CD4-positive, alpha-beta T cell (primary cell): Measurements from ENCODE around the gene NACA2. TPM values are rescaled to one million over a fixed set of nuclear protein-coding genes. Genes with fewer than 3 reads are reported as not detected.

Experiments
- ATAC-seq: fragments of 200-7000 bp; cut with Tn5 transposase; one replicate; pipeline ENCODE4 v1.10.0; 2022; ENCODE audit warnings: mild to moderate bottlenecking; ENCODE audit not compliant: poor library complexity
- CTCF ChIA-PET: fragments of 350-600 bp; sonication (Branson Sonifier 250); formaldehyde crosslinking; loops from one replicate; lab custom pipeline; 2021; ENCODE audit warnings: antibody characterized with exemption, inconsistent platforms; lab: Charles Lee
- POLR2A ChIA-PET: fragments of 350-600 bp; sonication (Branson Sonifier 250); formaldehyde crosslinking; loops from one replicate; lab custom pipeline; 2021; ENCODE audit warnings: antibody characterized with exemption, inconsistent platforms; lab: Charles Lee
- DNase-seq, 14 experiments: peaks; one replicate each; pipeline ENCODE4 v3.0.0-alpha.2; 2013 to 2020; ENCODE audit warnings: mixed read lengths in 2 of 14
- H3K27ac ChIP-seq, 2 donors: one replicate each; pipeline versions ENCODE4 v1.5.1 to v1.7.0; 2013; ENCODE audit warnings: low read length in 2 of 2, low read depth in 1 of 2, mild to moderate bottlenecking in 1 of 2
- H3K27me3 ChIP-seq, 2 experiments: 1 replicate in 1 of 2; 2 replicates in 1 of 2; pipeline versions ENCODE4 v1.6.1 to v1.7.0; 2013; ENCODE audit warnings: low read length in 2 of 2, control low read depth in 1 of 2, mild to moderate bottlenecking in 1 of 2, moderate library complexity in 1 of 2; ENCODE audit not compliant: insufficient read depth in 2 of 2, control insufficient read depth in 1 of 2
- H3K36me3 ChIP-seq: one replicate; pipeline ENCODE4 v1.6.1; 2013; ENCODE audit warnings: low read length, control low read depth; ENCODE audit not compliant: insufficient read depth
- H3K4me1 ChIP-seq: one replicate; pipeline ENCODE4 v1.6.1; 2013; ENCODE audit warnings: low read length, control low read depth; ENCODE audit not compliant: insufficient read depth
- H3K4me3 ChIP-seq: one replicate; pipeline ENCODE4 v1.5.1; 2013; ENCODE audit warnings: mild to moderate bottlenecking, low read length, moderate library complexity
- H3K9me3 ChIP-seq, 2 experiments: 1 replicate in 1 of 2; 2 replicates in 1 of 2; pipeline versions ENCODE4 v1.6.1 to v1.7.0; 2013; ENCODE audit warnings: low read length in 2 of 2, mild to moderate bottlenecking in 2 of 2, control low read depth in 1 of 2, moderate library complexity in 1 of 2; ENCODE audit not compliant: control insufficient read depth in 1 of 2, insufficient read depth in 1 of 2
- H3K27ac Mint-ChIP-seq: one replicate; pipeline ENCODE4 v1.8.0; 2020; ENCODE audit warnings: mixed read lengths
- H3K27me3 Mint-ChIP-seq: one replicate; pipeline ENCODE4 v1.8.0; 2021; ENCODE audit warnings: mixed read lengths
- H3K36me3 Mint-ChIP-seq: one replicate; pipeline ENCODE4 v1.8.0; 2021; ENCODE audit warnings: low read depth, mixed read lengths
- H3K4me1 Mint-ChIP-seq: one replicate; pipeline ENCODE4 v1.8.0; 2021; ENCODE audit warnings: low read depth, mixed read lengths
- H3K4me3 Mint-ChIP-seq: one replicate; pipeline ENCODE4 v1.8.0; 2020; ENCODE audit warnings: mild to moderate bottlenecking, mixed read lengths
- H3K9me3 Mint-ChIP-seq: one replicate; pipeline ENCODE4 v1.8.0; 2020; ENCODE audit warnings: mixed read lengths
- intact Hi-C, 2 experiments: fragments of 100-400 bp; cut with DNase I in 1 of 2; cut with micrococcal nuclease in 1 of 2; formaldehyde crosslinking; loops; one replicate each; pipeline versions ENCODE4 v1.15.1 to v1.9.0; 2023 to 2025; cut with DNase I, micrococcal nuclease
- total RNA-seq, 174 experiments: library from RNA in 2 of 174; stranded (reverse) in 2 of 174; gene quantifications; one replicate each; pipeline ENCODE4 v1.2.3 and lab custom pipeline; 2021 to 2026
- TF ChIP-seq, protein P1 (sequence below): fragments of 200-600 bp; IDR thresholded peaks from one replicate; pipeline ENCODE4 v1.8.0; 2022; ENCODE audit warnings: antibody characterized with exemption, mild to moderate bottlenecking

The NACA2 gene
- total RNA-seq, 2 experiments from 2014 or later, result not detected

DNA sequence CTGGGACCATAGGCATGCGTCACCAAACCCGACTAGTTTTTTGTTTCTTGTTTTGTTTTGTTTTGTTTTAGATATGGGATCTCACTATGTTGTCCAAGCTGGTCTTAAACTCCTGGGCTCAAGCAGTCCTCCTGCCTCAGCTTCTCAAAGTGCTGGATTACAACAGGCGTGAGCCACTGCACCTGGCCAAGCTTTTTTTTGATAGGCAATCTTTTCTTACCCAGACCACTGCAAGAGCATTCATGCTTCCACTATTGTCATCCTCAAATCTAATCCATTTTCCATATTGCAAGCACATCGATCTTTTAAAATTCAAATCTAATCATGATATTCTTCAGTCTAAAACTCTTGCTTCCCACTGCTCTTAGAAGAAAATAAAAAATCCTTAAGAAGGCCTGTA lies 10.3 kb upstream of the NACA2 start:
- H3K27me3 Mint-ChIP-seq, result peaks cover 42% of the 10 kb centered on the region
- Histone ChIP-seq H3K9me3 (no peaks in the 10 kb centered on the region), H3K27ac (no peak overlapping the region), H3K4me1 (no peaks in the 10 kb centered on the region), H3K27me3 (peaks cover 0 to 7% of the 10 kb centered on the region in 2 experiments), H3K36me3 (no peaks in the 10 kb centered on the region), H3K4me3 (no peak overlapping the region)
- DNase-seq, result no peak
- POLR2A ChIA-PET, result no interaction called here
- no peak overlapping the region for H3K27ac Mint-ChIP-seq
- no peak for ATAC-seq
- H3K9me3 Mint-ChIP-seq, result no peaks in the 10 kb centered on the region
- CTCF ChIA-PET, result interaction anchor here (0.9 kb wide), 2 partner anchors 10 to 11 kb away, joined by 3 read pairs; no protein-coding TSS in a partner anchor
- intact Hi-C loops, result no loop called here
- H3K36me3 Mint-ChIP-seq, result no peaks in the 10 kb centered on the region
- no peak overlapping the region for H3K4me3 Mint-ChIP-seq
- H3K4me1 Mint-ChIP-seq, result no peaks in the 10 kb centered on the region
- TF ChIP-seq, protein P1, sequence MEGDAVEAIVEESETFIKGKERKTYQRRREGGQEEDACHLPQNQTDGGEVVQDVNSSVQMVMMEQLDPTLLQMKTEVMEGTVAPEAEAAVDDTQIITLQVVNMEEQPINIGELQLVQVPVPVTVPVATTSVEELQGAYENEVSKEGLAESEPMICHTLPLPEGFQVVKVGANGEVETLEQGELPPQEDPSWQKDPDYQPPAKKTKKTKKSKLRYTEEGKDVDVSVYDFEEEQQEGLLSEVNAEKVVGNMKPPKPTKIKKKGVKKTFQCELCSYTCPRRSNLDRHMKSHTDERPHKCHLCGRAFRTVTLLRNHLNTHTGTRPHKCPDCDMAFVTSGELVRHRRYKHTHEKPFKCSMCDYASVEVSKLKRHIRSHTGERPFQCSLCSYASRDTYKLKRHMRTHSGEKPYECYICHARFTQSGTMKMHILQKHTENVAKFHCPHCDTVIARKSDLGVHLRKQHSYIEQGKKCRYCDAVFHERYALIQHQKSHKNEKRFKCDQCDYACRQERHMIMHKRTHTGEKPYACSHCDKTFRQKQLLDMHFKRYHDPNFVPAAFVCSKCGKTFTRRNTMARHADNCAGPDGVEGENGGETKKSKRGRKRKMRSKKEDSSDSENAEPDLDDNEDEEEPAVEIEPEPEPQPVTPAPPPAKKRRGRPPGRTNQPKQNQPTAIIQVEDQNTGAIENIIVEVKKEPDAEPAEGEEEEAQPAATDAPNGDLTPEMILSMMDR, result no peak

DNA sequence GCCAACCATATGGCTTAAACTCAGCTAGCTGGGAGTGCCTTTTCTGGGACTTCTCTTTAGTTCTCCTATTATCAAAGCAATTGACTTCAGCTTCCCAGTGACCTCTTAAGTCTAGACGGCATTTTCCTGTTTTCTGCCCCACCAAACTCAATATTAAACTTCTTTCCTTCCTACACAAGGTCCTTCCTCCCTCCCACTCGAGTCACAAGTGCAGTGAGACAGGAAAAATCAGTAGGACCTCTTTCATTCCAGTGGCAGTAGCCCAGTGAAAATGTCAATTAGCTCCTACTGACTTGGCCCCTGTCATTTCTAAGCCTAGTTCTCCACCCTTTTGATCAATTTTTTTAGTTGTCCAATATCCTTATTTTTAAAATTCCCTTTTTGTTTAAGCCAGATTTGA lies 9.6 kb upstream of the NACA2 start:
- intact Hi-C loops, result no loop called here
- DNase-seq, result no peak
- H3K27ac Mint-ChIP-seq, result no peak overlapping the region
- TF ChIP-seq, protein P1, result no peak
- H3K4me3 Mint-ChIP-seq, result no peak overlapping the region
- no peaks in the 10 kb centered on the region for H3K36me3 Mint-ChIP-seq
- no peak for ATAC-seq
- Histone ChIP-seq H3K36me3 (no peaks in the 10 kb centered on the region), H3K4me1 (no peaks in the 10 kb centered on the region), H3K9me3 (no peaks in the 10 kb centered on the region), H3K4me3 (no peak overlapping the region), H3K27me3 (peaks cover 0 to 7% of the 10 kb centered on the region in 2 experiments), H3K27ac (no peak overlapping the region)
- H3K4me1 Mint-ChIP-seq, result no peaks in the 10 kb centered on the region
- peaks cover 42% of the 10 kb centered on the region for H3K27me3 Mint-ChIP-seq
- POLR2A ChIA-PET, result no interaction called here
- no peaks in the 10 kb centered on the region for H3K9me3 Mint-ChIP-seq
- CTCF ChIA-PET, result interaction anchor here (0.6 to 0.9 kb wide), 3 partner anchors 11 to 524 kb away, joined by 3 read pairs; no protein-coding TSS in a partner anchor

DNA sequence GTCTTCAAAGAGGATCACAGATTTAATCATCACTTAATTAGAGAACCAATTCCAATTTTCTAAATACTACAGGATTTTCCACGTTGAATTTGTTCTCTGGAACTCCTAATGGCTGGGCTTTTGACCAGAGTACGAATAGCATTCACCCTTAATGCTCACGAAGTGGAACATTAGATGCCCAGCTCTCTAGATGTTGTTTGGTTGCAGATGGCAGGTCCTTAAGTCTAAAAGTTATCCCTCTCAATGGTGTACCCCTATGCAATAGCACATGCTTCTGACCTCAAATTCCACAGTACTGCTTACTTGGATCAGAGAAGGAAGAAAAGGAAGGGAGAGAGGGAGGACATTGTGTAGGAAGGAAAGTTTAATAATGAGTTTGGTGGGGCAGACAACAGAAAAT lies 8.6 kb upstream of the NACA2 start:
- Histone ChIP-seq H3K27me3 (peaks cover 3 to 7% of the 10 kb centered on the region in 2 experiments), H3K36me3 (no peaks in the 10 kb centered on the region), H3K27ac (no peak overlapping the region), H3K4me1 (no peaks in the 10 kb centered on the region), H3K9me3 (no peaks in the 10 kb centered on the region), H3K4me3 (no peak overlapping the region)
- H3K36me3 Mint-ChIP-seq, result no peaks in the 10 kb centered on the region
- intact Hi-C loops, result no loop called here
- H3K27ac Mint-ChIP-seq, result no peak overlapping the region
- H3K4me3 Mint-ChIP-seq, result no peak overlapping the region
- TF ChIP-seq, protein P1, result no peak
- no peaks in the 10 kb centered on the region for H3K9me3 Mint-ChIP-seq
- ChIA-PET CTCF (interaction anchor here (0.7 kb wide), 1 partner anchor 13 kb away, joined by 4 read pairs; no protein-coding TSS in a partner anchor), POLR2A (no interaction called here)
- peaks cover 41% of the 10 kb centered on the region for H3K27me3 Mint-ChIP-seq
- no peak for ATAC-seq
- H3K4me1 Mint-ChIP-seq, result no peaks in the 10 kb centered on the region
- DNase-seq, result no peak
